H9 (cell line): Measurements from ENCODE around the gene PPM1N. TPM values are rescaled to one million over a fixed set of nuclear protein-coding genes. Genes with fewer than 3 reads are reported as not detected.

Experiments used
- DNase-seq: peaks from one replicate; pipeline ENCODE4 v3.0.0-alpha.2; 2017
- H2AFZ ChIP-seq: one replicate; pipeline ENCODE4 v1.6.1; 2013; ENCODE audit warnings: mild to moderate bottlenecking, low read length, control low read depth, moderate library complexity
- H2AK5ac ChIP-seq: 2 replicates; pipeline ENCODE4 v1.6.1; 2013; ENCODE audit warnings: low read length, control low read depth, mixed read lengths; ENCODE audit not compliant: insufficient read length
- H2BK120ac ChIP-seq: one replicate; pipeline ENCODE4 v1.6.1; 2013; ENCODE audit warnings: low read depth, mild to moderate bottlenecking, low read length, control low read depth, inconsistent platforms; ENCODE audit not compliant: poor library complexity, severe bottlenecking
- H2BK12ac ChIP-seq: 2 replicates; pipeline ENCODE4 v1.6.1; 2013; ENCODE audit warnings: low read length, control low read depth, mixed read lengths, low read depth; ENCODE audit not compliant: insufficient read length
- H2BK15ac ChIP-seq: 2 replicates; pipeline ENCODE4 v1.6.1; 2013; ENCODE audit warnings: low read depth, low read length, control low read depth
- H2BK20ac ChIP-seq: one replicate; pipeline ENCODE4 v1.6.1; 2013; ENCODE audit warnings: low read depth, mild to moderate bottlenecking, low read length, control low read depth, inconsistent platforms; ENCODE audit not compliant: poor library complexity, severe bottlenecking
- H2BK5ac ChIP-seq: 2 replicates; pipeline ENCODE4 v1.6.1; 2013; ENCODE audit warnings: low read length, control low read depth, mixed read lengths; ENCODE audit not compliant: insufficient read length
- H3K14ac ChIP-seq: 2 replicates; pipeline ENCODE4 v1.6.1; 2013; ENCODE audit warnings: low read length, control low read depth; ENCODE audit not compliant: insufficient read depth
- H3K18ac ChIP-seq: 2 replicates; pipeline ENCODE4 v1.6.1; 2013; ENCODE audit warnings: low read depth, mild to moderate bottlenecking, mixed read lengths, low read length, control low read depth; ENCODE audit not compliant: insufficient read length
- H3K23ac ChIP-seq: 2 replicates; pipeline ENCODE4 v1.6.1; 2013; ENCODE audit warnings: low read length, control low read depth, mixed read lengths, low read depth; ENCODE audit not compliant: insufficient read length
- H3K23me2 ChIP-seq: 2 replicates; pipeline ENCODE4 v1.6.1; 2013; ENCODE audit warnings: low read depth, mild to moderate bottlenecking, mixed read lengths, low read length, control low read depth; ENCODE audit not compliant: insufficient read length, poor library complexity, severe bottlenecking
- H3K27ac ChIP-seq: 2 replicates; pipeline ENCODE4 v1.5.1; 2013; ENCODE audit warnings: low read length, control low read depth, mixed read lengths, low read depth; ENCODE audit not compliant: insufficient read length
- H3K27me3 ChIP-seq: 2 replicates; pipeline ENCODE4 v1.6.1; 2013; ENCODE audit warnings: low read length, control low read depth, inconsistent platforms; ENCODE audit not compliant: insufficient read depth
- H3K4ac ChIP-seq: 2 replicates; pipeline ENCODE4 v1.6.1; 2013; ENCODE audit warnings: low read depth, mild to moderate bottlenecking, control low read depth, inconsistent platforms, low read length, moderate library complexity
- H3K4me1 ChIP-seq: 2 replicates; pipeline ENCODE4 v1.6.1; 2013; ENCODE audit warnings: low read length, control low read depth, inconsistent platforms; ENCODE audit not compliant: insufficient read depth
- H3K4me2 ChIP-seq: 2 replicates; pipeline ENCODE4 v1.6.1; 2013; ENCODE audit warnings: low read length, control low read depth, mixed read lengths; ENCODE audit not compliant: insufficient read length, insufficient read depth
- H3K56ac ChIP-seq: 2 replicates; pipeline ENCODE4 v1.6.1; 2013; ENCODE audit warnings: low read depth, mild to moderate bottlenecking, mixed read lengths, low read length, control low read depth; ENCODE audit not compliant: insufficient read length
- H3K79me1 ChIP-seq: 2 replicates; pipeline ENCODE4 v1.6.1; 2013; ENCODE audit warnings: low read depth, mild to moderate bottlenecking, moderate library complexity, low read length, control low read depth, inconsistent platforms; ENCODE audit not compliant: insufficient read depth, poor library complexity, severe bottlenecking
- H3K79me2 ChIP-seq: 2 replicates; pipeline ENCODE4 v1.6.1; 2013; ENCODE audit warnings: low read length, control low read depth, inconsistent platforms; ENCODE audit not compliant: insufficient read depth
- H3K9ac ChIP-seq: 2 replicates; pipeline ENCODE4 v1.6.1; 2013; ENCODE audit warnings: low read length, control low read depth, mixed read lengths; ENCODE audit not compliant: insufficient read length; ENCODE audit errors: extremely low read depth
- H3K9me3 ChIP-seq: one replicate; pipeline ENCODE4 v1.6.1; 2013; ENCODE audit warnings: low read depth, low read length, inconsistent platforms; ENCODE audit not compliant: control insufficient read depth
- H3T11ph ChIP-seq: one replicate; pipeline ENCODE4 v1.6.1; 2013; ENCODE audit warnings: mild to moderate bottlenecking, low read length, control low read depth, inconsistent platforms
- H4K20me1 ChIP-seq: one replicate; pipeline ENCODE4 v1.6.1; 2013; ENCODE audit not compliant: control insufficient read depth, insufficient read length, insufficient read depth
- H4K5ac ChIP-seq: 2 replicates; pipeline ENCODE4 v1.6.1; 2013; ENCODE audit warnings: low read depth, mild to moderate bottlenecking, mixed read lengths, low read length, control low read depth; ENCODE audit not compliant: insufficient read length
- H4K8ac ChIP-seq: replicated peaks from 2 replicates; pipeline ENCODE4 v1.6.1; 2013; ENCODE audit warnings: low read length, control low read depth, mixed read lengths, low read depth; ENCODE audit not compliant: insufficient read length
- H4K91ac ChIP-seq: 2 replicates; pipeline ENCODE4 v1.6.1; 2013; ENCODE audit warnings: low read depth, mild to moderate bottlenecking, moderate library complexity, mixed read lengths, low read length, control low read depth; ENCODE audit not compliant: insufficient read length
- H3K27ac Mint-ChIP-seq, 3 experiments: 2 replicates in 2 of 3; 3 replicates in 1 of 3; pipeline ENCODE4 v1.8.0; 2020 to 2021; ENCODE audit warnings: mixed read lengths in 3 of 3, mild to moderate bottlenecking in 1 of 3, moderate library complexity in 1 of 3
- H3K27me3 Mint-ChIP-seq: 2 replicates; pipeline ENCODE4 v1.8.0; 2021; ENCODE audit warnings: low read depth, mild to moderate bottlenecking, moderate library complexity, mixed read lengths
- H3K36me3 Mint-ChIP-seq, 3 experiments: 2 replicates in 2 of 3; 3 replicates in 1 of 3; pipeline ENCODE4 v1.8.0; 2020 to 2021; ENCODE audit warnings: low read depth in 3 of 3, mixed read lengths in 3 of 3; ENCODE audit not compliant: insufficient read depth in 1 of 3
- H3K4me1 Mint-ChIP-seq, 2 experiments: 2 replicates each; pipeline ENCODE4 v1.8.0; 2020; ENCODE audit warnings: mixed read lengths in 2 of 2
- H3K4me3 Mint-ChIP-seq, 2 experiments: 2 replicates in 1 of 2; 3 replicates in 1 of 2; pipeline ENCODE4 v1.8.0; 2020 to 2021; ENCODE audit warnings: mild to moderate bottlenecking in 2 of 2, mixed read lengths in 2 of 2, moderate library complexity in 1 of 2
- H3K9me3 Mint-ChIP-seq, 2 experiments: 2 replicates in 1 of 2; 3 replicates in 1 of 2; pipeline ENCODE4 v1.8.0; 2020; ENCODE audit warnings: mild to moderate bottlenecking in 2 of 2, mixed read lengths in 2 of 2, moderate library complexity in 1 of 2
- WGBS: extraction: QIAGEN DNeasy Blood & Tissue Kit; methylation state at CpG from one replicate; pipeline ENCODE4 v1.1.7; 2013; ENCODE audit warnings: missing lambda C conversion rate, low lambda C conversion rate, mixed read lengths; ENCODE audit not compliant: insufficient read length; ENCODE audit errors: extremely low coverage; 5-methylcytosine and 5-hydroxymethylcytosine counted together
- total RNA-seq: library from RNA; stranded (reverse); gene quantifications from 2 replicates; pipeline ENCODE4 v1.2.1, GENCODE V29; 2021
- TF ChIP-seq, protein P1 (sequence below): fragments of 200-600 bp; sonication (generic); conservative IDR thresholded peaks from 3 replicates; pipeline ENCODE4 v1.8.0; 2021; ENCODE audit warnings: antibody characterized with exemption, mild to moderate bottlenecking

Gene PPM1N
- total RNA-seq, 1 experiment from 2014 or later, result 7.7 TPM

DNA sequence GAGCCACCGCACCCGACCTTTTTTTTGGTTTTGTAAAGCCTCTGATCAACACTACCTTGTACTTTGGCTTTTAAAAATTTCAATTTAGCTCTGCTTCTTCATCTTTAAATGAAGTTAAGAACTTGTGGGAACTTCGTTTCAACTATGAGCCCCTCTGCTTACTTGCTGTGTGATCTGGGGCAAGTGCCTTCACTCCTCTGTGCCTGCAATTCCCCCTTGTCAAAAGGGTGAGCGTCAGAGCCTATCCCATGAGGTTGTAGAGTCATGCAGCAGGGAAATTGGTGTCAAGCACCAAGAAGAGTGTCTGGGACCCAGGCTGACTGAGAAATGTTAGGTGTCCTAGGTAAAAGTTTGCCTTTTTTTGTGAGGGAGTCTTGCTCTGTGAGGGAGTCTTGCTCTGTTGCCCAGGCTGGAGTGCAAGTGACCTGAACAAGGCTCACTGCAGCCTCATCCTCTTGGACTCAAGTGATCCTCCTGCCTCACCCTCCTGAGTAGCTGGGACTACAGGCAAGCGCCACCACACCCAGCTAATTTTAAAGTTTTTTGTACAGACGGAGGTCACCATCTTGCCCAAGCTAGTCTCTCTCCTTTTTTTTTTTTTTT lies 14.7 kb downstream of the PPM1N start:
- H3K14ac ChIP-seq, result no peak overlapping the region
- H2BK5ac ChIP-seq, result no peak overlapping the region
- H3K9ac ChIP-seq, result no peak overlapping the region
- no peak overlapping the region for H2AK5ac ChIP-seq
- no peaks in the 10 kb centered on the region for H4K20me1 ChIP-seq
- no peak overlapping the region for H3K27ac ChIP-seq
- H3K18ac ChIP-seq, result no peak overlapping the region
- TF ChIP-seq, protein P1, sequence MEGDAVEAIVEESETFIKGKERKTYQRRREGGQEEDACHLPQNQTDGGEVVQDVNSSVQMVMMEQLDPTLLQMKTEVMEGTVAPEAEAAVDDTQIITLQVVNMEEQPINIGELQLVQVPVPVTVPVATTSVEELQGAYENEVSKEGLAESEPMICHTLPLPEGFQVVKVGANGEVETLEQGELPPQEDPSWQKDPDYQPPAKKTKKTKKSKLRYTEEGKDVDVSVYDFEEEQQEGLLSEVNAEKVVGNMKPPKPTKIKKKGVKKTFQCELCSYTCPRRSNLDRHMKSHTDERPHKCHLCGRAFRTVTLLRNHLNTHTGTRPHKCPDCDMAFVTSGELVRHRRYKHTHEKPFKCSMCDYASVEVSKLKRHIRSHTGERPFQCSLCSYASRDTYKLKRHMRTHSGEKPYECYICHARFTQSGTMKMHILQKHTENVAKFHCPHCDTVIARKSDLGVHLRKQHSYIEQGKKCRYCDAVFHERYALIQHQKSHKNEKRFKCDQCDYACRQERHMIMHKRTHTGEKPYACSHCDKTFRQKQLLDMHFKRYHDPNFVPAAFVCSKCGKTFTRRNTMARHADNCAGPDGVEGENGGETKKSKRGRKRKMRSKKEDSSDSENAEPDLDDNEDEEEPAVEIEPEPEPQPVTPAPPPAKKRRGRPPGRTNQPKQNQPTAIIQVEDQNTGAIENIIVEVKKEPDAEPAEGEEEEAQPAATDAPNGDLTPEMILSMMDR, result no peak
- peaks cover 45% of the 10 kb centered on the region; the same call in 1 of the 2 replicates for H3K79me2 ChIP-seq
- H2BK20ac ChIP-seq, result no peak overlapping the region
- H3K79me1 ChIP-seq, result peaks cover 23% of the 10 kb centered on the region
- DNase-seq, result no peak
- H4K91ac ChIP-seq, result no peak overlapping the region
- no CpG with 5 or more reads among the region's 6 CpGs for WGBS
- H3K27me3 ChIP-seq, result no peaks in the 10 kb centered on the region
- H3K23ac ChIP-seq, result no peak overlapping the region
- Mint-ChIP-seq H3K4me1 (peaks cover 14 to 19% of the 10 kb centered on the region in 2 experiments), H3K27me3 (no peaks in the 10 kb centered on the region; the same call in 1 of the 2 replicates), H3K36me3 (peaks cover 11 to 38% (median 22%) of the 10 kb centered on the region in 3 experiments), H3K9me3 (no peaks in the 10 kb centered on the region), H3K27ac (0 out of 7 replicates have a peak overlapping the region, but pooled peaks of 1 of the 3 experiments have one; percentile 55), H3K4me3 (no peak overlapping the region; a peak in 1 of 5 replicates)
- no peak overlapping the region for H4K5ac ChIP-seq
- H3K4me2 ChIP-seq, result no peak overlapping the region
- no peak overlapping the region for H2AFZ ChIP-seq
- H4K8ac ChIP-seq, result no peak overlapping the region
- H3K9me3 ChIP-seq, result no peaks in the 10 kb centered on the region
- H3T11ph ChIP-seq, result no peak overlapping the region
- no peak overlapping the region for H2BK15ac ChIP-seq
- no peaks in the 10 kb centered on the region; the same call in 1 of the 2 replicates for H3K4me1 ChIP-seq
- no peak overlapping the region for H3K4ac ChIP-seq
- no peak overlapping the region for H3K56ac ChIP-seq
- H3K23me2 ChIP-seq, result peaks cover 12% of the 10 kb centered on the region
- no peak overlapping the region for H2BK12ac ChIP-seq
- H2BK120ac ChIP-seq, result no peak overlapping the region
